Measurements from ENCODE around the gene ARHGAP24.
"Not testable (repeated sequence)": the region's sequence is repeated elsewhere in the genome, so short reads cannot be mapped to it uniquely, and the experiment has no call there.

The ARHGAP24 gene

DNA sequence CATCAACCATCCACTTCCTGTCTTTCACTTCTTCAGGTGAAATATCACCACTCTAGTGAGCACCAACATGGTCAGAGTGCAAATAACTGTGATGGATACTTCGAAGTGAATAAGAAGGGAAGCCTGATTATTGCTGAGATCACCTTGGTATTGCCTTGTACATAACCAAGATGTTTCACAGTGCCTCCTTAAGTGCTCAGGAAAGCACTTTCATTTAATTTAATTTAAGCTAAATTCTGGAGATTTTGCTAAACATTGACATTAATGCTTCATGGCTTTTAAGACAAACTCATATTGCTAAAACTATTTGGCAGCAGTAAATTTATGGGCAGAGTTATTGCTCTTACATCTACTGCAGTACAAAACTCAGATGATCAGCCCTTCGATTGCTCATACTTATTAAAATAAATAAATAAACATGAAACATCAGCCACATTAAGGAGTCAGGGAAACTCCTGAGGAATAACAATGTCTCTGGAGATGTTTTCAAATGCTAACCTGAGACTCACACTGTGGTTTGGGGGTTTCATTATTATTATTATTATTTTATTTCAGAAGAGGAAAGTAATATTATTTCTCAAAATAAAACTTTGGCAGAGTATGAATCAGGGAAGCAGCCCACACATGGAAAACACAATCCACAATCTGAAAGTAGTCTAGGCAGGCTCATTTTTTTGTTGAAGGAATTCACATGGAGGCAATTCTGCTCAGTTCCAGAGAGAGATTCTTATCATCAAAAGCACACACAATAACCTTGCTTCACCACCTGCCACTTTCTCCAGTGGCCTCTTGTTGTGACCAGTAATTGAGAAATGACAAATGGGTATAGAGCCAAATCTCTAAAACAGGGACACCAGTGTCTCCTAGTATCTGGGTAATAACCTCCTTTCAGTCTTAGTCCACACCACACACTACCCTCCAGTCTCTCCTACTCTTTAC, 540.7 kb downstream of the ARHGAP24 start:
- TF ChIP-seq, protein P1, sequence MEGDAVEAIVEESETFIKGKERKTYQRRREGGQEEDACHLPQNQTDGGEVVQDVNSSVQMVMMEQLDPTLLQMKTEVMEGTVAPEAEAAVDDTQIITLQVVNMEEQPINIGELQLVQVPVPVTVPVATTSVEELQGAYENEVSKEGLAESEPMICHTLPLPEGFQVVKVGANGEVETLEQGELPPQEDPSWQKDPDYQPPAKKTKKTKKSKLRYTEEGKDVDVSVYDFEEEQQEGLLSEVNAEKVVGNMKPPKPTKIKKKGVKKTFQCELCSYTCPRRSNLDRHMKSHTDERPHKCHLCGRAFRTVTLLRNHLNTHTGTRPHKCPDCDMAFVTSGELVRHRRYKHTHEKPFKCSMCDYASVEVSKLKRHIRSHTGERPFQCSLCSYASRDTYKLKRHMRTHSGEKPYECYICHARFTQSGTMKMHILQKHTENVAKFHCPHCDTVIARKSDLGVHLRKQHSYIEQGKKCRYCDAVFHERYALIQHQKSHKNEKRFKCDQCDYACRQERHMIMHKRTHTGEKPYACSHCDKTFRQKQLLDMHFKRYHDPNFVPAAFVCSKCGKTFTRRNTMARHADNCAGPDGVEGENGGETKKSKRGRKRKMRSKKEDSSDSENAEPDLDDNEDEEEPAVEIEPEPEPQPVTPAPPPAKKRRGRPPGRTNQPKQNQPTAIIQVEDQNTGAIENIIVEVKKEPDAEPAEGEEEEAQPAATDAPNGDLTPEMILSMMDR (conservative IDR thresholded peaks at IDR 0.05; ENCODE audit: control insufficient read depth, insufficient read depth, low read depth, low read length): no peak
- peak; percentile 41 for DNase-seq (ENCODE audit: low read depth)
- no peak overlapping the region for H3K4me3 ChIP-seq (ENCODE audit: control insufficient read depth, low read depth, low read length)

DNA sequence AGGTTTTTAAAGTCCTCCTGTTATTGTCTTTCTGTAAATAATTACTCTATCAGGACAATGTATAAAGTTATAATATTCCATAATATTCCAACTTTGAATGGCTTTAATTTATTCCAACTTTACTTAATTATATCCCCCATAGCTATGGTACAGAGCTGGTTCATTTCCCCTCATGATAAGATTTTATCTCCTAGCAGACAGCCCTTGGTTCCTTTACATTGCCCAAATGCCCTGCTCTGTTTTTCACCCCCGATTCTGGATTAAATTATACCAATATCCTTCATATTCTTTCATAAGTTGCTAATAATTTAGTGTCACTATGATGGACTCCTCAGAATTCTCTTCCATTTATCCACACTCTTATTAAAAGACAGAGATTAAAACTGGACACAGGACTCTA, 544.4 kb downstream of the ARHGAP24 start:
- TF ChIP-seq, protein P1 (conservative IDR thresholded peaks at IDR 0.05; ENCODE audit: control insufficient read depth, insufficient read depth, low read depth, low read length): no peak
- H3K4me3 ChIP-seq (ENCODE audit: control insufficient read depth, low read depth, low read length): no peak overlapping the region
- DNase-seq (ENCODE audit: low read depth): no peak

- H3K4me3 ChIP-seq (ENCODE audit: control insufficient read depth, low read depth, low read length): no peak overlapping the region
- TF ChIP-seq, protein P1 (conservative IDR thresholded peaks at IDR 0.05; ENCODE audit: control insufficient read depth, insufficient read depth, low read depth, low read length): no peak
- DNase-seq (ENCODE audit: low read depth): peak; percentile 18
Observed at GRCh38 chr4:86019906-86020305, 545.0 kb downstream of the ARHGAP24 start.

DNA sequence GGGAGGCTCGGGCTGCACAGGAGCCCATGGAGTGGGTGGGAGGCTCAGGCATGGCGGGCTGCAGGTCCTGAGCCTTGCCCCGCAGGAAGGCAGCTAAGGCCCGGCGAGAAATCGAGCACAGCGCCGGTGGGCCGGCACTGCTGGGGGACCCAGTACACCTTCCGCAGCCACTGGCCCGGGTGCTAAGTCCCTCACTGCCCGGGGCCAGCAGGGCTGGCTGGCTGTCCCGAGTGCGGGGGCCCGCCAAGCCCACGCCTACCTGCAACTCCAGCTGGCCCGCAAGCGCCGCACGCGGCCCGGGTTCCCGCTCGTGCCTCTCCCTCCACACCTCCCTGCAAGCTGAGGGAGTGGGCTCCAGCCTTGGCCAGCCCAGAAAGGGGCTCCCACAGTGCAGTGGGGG, 546.7 kb downstream of the ARHGAP24 start:
- not testable (repeated sequence) for H3K4me3 ChIP-seq (ENCODE audit: control insufficient read depth, low read depth, low read length); DNase-seq (ENCODE audit: low read depth)

DNA sequence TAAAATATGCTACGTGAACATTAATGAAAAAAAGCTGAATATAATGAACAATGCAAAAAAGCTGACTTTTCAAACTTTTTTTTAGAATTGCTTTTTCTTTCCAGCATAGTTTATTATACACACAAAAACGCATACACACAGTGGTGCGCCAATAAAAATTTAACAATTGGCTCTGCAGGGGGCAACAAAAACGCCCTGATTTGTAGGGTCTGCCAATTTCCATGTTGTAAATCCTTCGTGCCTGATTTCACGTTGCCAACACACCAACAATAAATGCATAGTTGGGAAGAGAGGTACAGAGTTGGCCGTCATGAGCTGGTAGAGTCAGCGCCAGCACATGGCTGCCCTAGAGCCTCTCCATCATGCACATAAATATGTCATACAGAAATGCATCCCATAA, 551.8 kb downstream of the ARHGAP24 start:
- no peak for DNase-seq (ENCODE audit: low read depth)
- TF ChIP-seq, protein P1 (conservative IDR thresholded peaks at IDR 0.05; ENCODE audit: control insufficient read depth, insufficient read depth, low read depth, low read length): no peak
- no peak overlapping the region for H3K4me3 ChIP-seq (ENCODE audit: control insufficient read depth, low read depth, low read length)

DNA sequence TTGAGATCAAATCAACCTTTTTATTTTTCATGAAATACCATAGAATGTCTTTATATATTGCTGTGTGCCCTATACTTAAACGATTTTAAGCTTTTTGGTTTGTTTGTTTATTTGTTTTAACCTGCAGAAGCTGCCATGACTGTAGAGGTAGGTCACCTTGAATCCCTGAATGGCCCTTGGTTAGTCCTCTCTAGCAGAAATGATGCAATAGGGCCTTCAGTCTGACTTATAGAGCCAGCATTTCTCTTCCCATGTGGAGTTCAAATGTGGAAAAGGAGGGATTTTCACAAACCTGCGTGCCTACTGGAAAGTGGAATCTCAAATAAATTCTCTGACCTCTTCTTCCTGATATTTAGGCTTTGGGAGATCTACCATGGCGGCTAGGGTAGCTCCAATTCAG, 557.0 kb downstream of the ARHGAP24 start:
- no peak overlapping the region for H3K4me3 ChIP-seq (ENCODE audit: control insufficient read depth, low read depth, low read length)
- DNase-seq (ENCODE audit: low read depth): peak; percentile 23
- TF ChIP-seq, protein P1 (conservative IDR thresholded peaks at IDR 0.05; ENCODE audit: control insufficient read depth, insufficient read depth, low read depth, low read length): no peak

GRCh38 chr4:86032476-86033022, 557.6 kb downstream of the ARHGAP24 start:
- peak; percentile 88 for DNase-seq (ENCODE audit: low read depth)
- TF ChIP-seq, protein P1 (conservative IDR thresholded peaks at IDR 0.05; ENCODE audit: control insufficient read depth, insufficient read depth, low read depth, low read length): no peak
- no peak overlapping the region for H3K4me3 ChIP-seq (ENCODE audit: control insufficient read depth, low read depth, low read length)
